Osteocyte (in vitro differentiated cells): ENCODE measurements around the gene SLC35F6. TPM values are rescaled to one million over a fixed set of nuclear protein-coding genes. Genes with fewer than 3 reads are reported as not detected.

Source experiments
- DNase-seq: peaks from one replicate; pipeline ENCODE4 v3.0.0; 2021; ENCODE audit warnings: mixed read lengths; ENCODE audit not compliant: unreplicated experiment; ENCODE audit errors: extremely low spot score
- H3K27ac Mint-ChIP-seq: one replicate; pipeline ENCODE4 v1.8.0; 2021; ENCODE audit warnings: mild to moderate bottlenecking, mixed read lengths; ENCODE audit not compliant: unreplicated experiment
- H3K27me3 Mint-ChIP-seq: one replicate; pipeline ENCODE4 v1.8.0; 2021; ENCODE audit warnings: mixed read lengths; ENCODE audit not compliant: unreplicated experiment
- H3K36me3 Mint-ChIP-seq: one replicate; pipeline ENCODE4 v1.8.0; 2021; ENCODE audit warnings: mixed read lengths; ENCODE audit not compliant: unreplicated experiment
- H3K4me1 Mint-ChIP-seq: one replicate; pipeline ENCODE4 v1.8.0; 2021; ENCODE audit warnings: mixed read lengths; ENCODE audit not compliant: unreplicated experiment
- H3K4me3 Mint-ChIP-seq: one replicate; pipeline ENCODE4 v1.8.0; 2021; ENCODE audit warnings: mild to moderate bottlenecking, moderate library complexity, mixed read lengths; ENCODE audit not compliant: unreplicated experiment
- H3K9me3 Mint-ChIP-seq: one replicate; pipeline ENCODE4 v1.8.0; 2021; ENCODE audit warnings: mixed read lengths; ENCODE audit not compliant: unreplicated experiment
- CTCF ChIP-seq: fragments of 200-600 bp; sonication (generic); IDR thresholded peaks from 2 replicates; pipeline ENCODE4 v1.5.0; 2021; ENCODE audit warnings: antibody characterized with exemption, mild to moderate bottlenecking, moderate library complexity
- total RNA-seq: library from RNA; stranded (reverse); gene quantifications from 2 replicates; pipeline ENCODE4 v1.2.1, GENCODE V29; 2021

SLC35F6 gene
- total RNA-seq, 1 donor from 2014 or later = 40.5 TPM

- peak overlapping the region; percentile 84 for H3K27ac Mint-ChIP-seq
- H3K36me3 Mint-ChIP-seq = peaks cover 7% of the 10 kb centered on the region
- no peaks in the 10 kb centered on the region for H3K27me3 Mint-ChIP-seq
- H3K4me1 Mint-ChIP-seq = peaks cover 44% of the 10 kb centered on the region
- TF ChIP-seq CTCF = peak; percentile 27
- no peak for DNase-seq
- H3K4me3 Mint-ChIP-seq = no peak overlapping the region
- H3K9me3 Mint-ChIP-seq = no peaks in the 10 kb centered on the region
Observed at GRCh38 chr2:26770986-26771586, 7.0 kb downstream of the SLC35F6 start.

- Mint-ChIP-seq H3K27me3 (no peaks in the 10 kb centered on the region), H3K9me3 (no peaks in the 10 kb centered on the region), H3K27ac (peak overlapping the region; percentile 84), H3K4me1 (peaks cover 43% of the 10 kb centered on the region), H3K4me3 (peak overlapping the region; percentile 44), H3K36me3 (peaks cover 18% of the 10 kb centered on the region)
- TF ChIP-seq CTCF = no peak
- no peak for DNase-seq
Observed at GRCh38 chr2:26772064-26773001, 8.2 kb downstream of the SLC35F6 start.

- Mint-ChIP-seq H3K9me3 (no peaks in the 10 kb centered on the region), H3K27me3 (no peaks in the 10 kb centered on the region), H3K36me3 (peaks cover 38% of the 10 kb centered on the region), H3K4me3 (no peak overlapping the region), H3K27ac (peak overlapping the region; percentile 41), H3K4me1 (peaks cover 17% of the 10 kb centered on the region)
- DNase-seq = no peak
- no peak for TF ChIP-seq CTCF
Observed at GRCh38 chr2:26776195-26776800, 12.2 kb downstream of the SLC35F6 start.

- no peak for DNase-seq
- no peak for TF ChIP-seq CTCF
- H3K4me1 Mint-ChIP-seq = no peaks in the 10 kb centered on the region
- H3K9me3 Mint-ChIP-seq = no peaks in the 10 kb centered on the region
- H3K27me3 Mint-ChIP-seq = no peaks in the 10 kb centered on the region
- no peak overlapping the region for H3K4me3 Mint-ChIP-seq
- peaks cover 41% of the 10 kb centered on the region for H3K36me3 Mint-ChIP-seq
- H3K27ac Mint-ChIP-seq = no peak overlapping the region
Observed at GRCh38 chr2:26778098-26778497, 14.0 kb downstream of the SLC35F6 start.

- Mint-ChIP-seq H3K4me1 (no peaks in the 10 kb centered on the region), H3K4me3 (no peak overlapping the region), H3K27ac (no peak overlapping the region), H3K9me3 (no peaks in the 10 kb centered on the region), H3K27me3 (no peaks in the 10 kb centered on the region), H3K36me3 (peaks cover 41% of the 10 kb centered on the region)
- no peak for DNase-seq
- no peak for TF ChIP-seq CTCF
Observed at GRCh38 chr2:26778507-26778906, 14.4 kb downstream of the SLC35F6 start.
